ENCODE data around the gene HHATL. TPM values are rescaled to one million over a fixed set of nuclear protein-coding genes. Genes with fewer than 3 reads are reported as not detected.

The HHATL gene
- total RNA-seq, 1 experiment from 2014 or later: not detected

GRCh38 chr3:42649006-42649405 lies 53.6 kb downstream of the HHATL start:
- DNase-seq: no peak
- intact Hi-C loops (cut with micrococcal nuclease; ENCODE audit: unreplicated experiment): no loop called here
- CTCF ChIA-PET: interaction anchor here (1.0 kb wide), 1 partner anchor 101 kb away, joined by 3 read pairs; no protein-coding TSS in a partner anchor
- H3K4me1 Mint-ChIP-seq (ENCODE audit: low read depth, unreplicated experiment): no peaks in the 10 kb centered on the region
- H3K27ac Mint-ChIP-seq (ENCODE audit: unreplicated experiment): no peak overlapping the region
- Histone ChIP-seq H3K4me1 (peaks cover 11% of the 10 kb centered on the region), H3K4me3 (ENCODE audit: low read depth, low read length) (no peak overlapping the region), H3K36me3 (ENCODE audit: control insufficient read depth, insufficient read depth, low read length) (no peaks in the 10 kb centered on the region; the same call in 1 of the 2 replicates), H3K9me3 (no peaks in the 10 kb centered on the region), H3K27me3 (replicated peaks; ENCODE audit: control insufficient read depth, insufficient read depth, low read length) (no peaks in the 10 kb centered on the region)
- no peak for TF ChIP-seq CTCF (IDR thresholded peaks at IDR 0.05; ENCODE audit: insufficient read depth in 1 of 2, low read depth in 1 of 2, low read length in 1 of 2, severe bottlenecking in 1 of 2, unreplicated experiment in 1 of 2)
- BruUV-seq (replicated peaks): no TSS peak
- no peaks in the 10 kb centered on the region for H3K9me3 Mint-ChIP-seq (ENCODE audit: unreplicated experiment)
- peaks cover 72% of the 10 kb centered on the region for H3K36me3 Mint-ChIP-seq (ENCODE audit: insufficient read depth, unreplicated experiment)
- POLR2A ChIA-PET: no interaction called here
- no peak overlapping the region for H3K4me3 Mint-ChIP-seq (ENCODE audit: unreplicated experiment)
- no peaks in the 10 kb centered on the region for H3K27me3 Mint-ChIP-seq (ENCODE audit: insufficient read depth, unreplicated experiment)

- no peaks in the 10 kb centered on the region for H3K9me3 ChIP-seq
- ChIA-PET CTCF (interaction anchor here (1.0 kb wide), 1 partner anchor 102 kb away, joined by 3 read pairs; no protein-coding TSS in a partner anchor), POLR2A (no interaction called here)
- H3K36me3 ChIP-seq (ENCODE audit: control insufficient read depth, insufficient read depth, low read length): peaks cover under 1% of the 10 kb centered on the region; the same call in 1 of the 2 replicates
- Mint-ChIP-seq H3K4me1 (ENCODE audit: low read depth, unreplicated experiment) (no peaks in the 10 kb centered on the region), H3K27ac (ENCODE audit: unreplicated experiment) (no peak overlapping the region), H3K27me3 (ENCODE audit: insufficient read depth, unreplicated experiment) (no peaks in the 10 kb centered on the region), H3K36me3 (ENCODE audit: insufficient read depth, unreplicated experiment) (peaks cover 74% of the 10 kb centered on the region), H3K9me3 (ENCODE audit: unreplicated experiment) (no peaks in the 10 kb centered on the region), H3K4me3 (ENCODE audit: unreplicated experiment) (no peak overlapping the region)
- no peaks in the 10 kb centered on the region for H3K27me3 ChIP-seq (replicated peaks; ENCODE audit: control insufficient read depth, insufficient read depth, low read length)
- H3K4me1 ChIP-seq: peaks cover 4% of the 10 kb centered on the region
- DNase-seq: no peak
- H3K4me3 ChIP-seq (ENCODE audit: low read depth, low read length): no peak overlapping the region
- intact Hi-C loops (cut with micrococcal nuclease; ENCODE audit: unreplicated experiment): no loop called here
- BruUV-seq (replicated peaks): no TSS peak
- no peak for TF ChIP-seq CTCF (IDR thresholded peaks at IDR 0.05; ENCODE audit: insufficient read depth in 1 of 2, low read depth in 1 of 2, low read length in 1 of 2, severe bottlenecking in 1 of 2, unreplicated experiment in 1 of 2)
Measured at GRCh38 chr3:42647821-42648459, 54.7 kb downstream of the HHATL start.

Other genes with a start within 250 kb of the HHATL start
- 3.7 and 3.8 TPM in 2 replicates for gene VIPR1, start 200.2 kb downstream of the HHATL start, total RNA-seq (2022)
- 33.4 and 36.4 TPM in 2 replicates for gene SEC22C, start 120.8 kb downstream of the HHATL start, total RNA-seq (2022)
- gene SS18L2, start 111.9 kb downstream of the HHATL start, total RNA-seq (2022): 37.3 and 38.7 TPM in 2 replicates
- gene NKTR, start 102.1 kb downstream of the HHATL start, total RNA-seq (2022): 66.6 and 67.9 TPM in 2 replicates
- gene ZBTB47, start 49.1 kb downstream of the HHATL start, total RNA-seq (2022): 4.8 and 5.2 TPM in 2 replicates
- not detected in 2 replicates for gene KLHL40, start 17.3 kb downstream of the HHATL start, total RNA-seq (2022)
- 0.82 and 1.4 TPM in 2 replicates for gene CCDC13, start 70.5 kb upstream of the HHATL start, total RNA-seq (2022)
- 108 and 112 TPM in 2 replicates for gene HIGD1A, start 101.7 kb upstream of the HHATL start, total RNA-seq (2022)
- 3.5 and 4.1 TPM in 2 replicates for gene ACKR2, start 106.6 kb upstream of the HHATL start, total RNA-seq (2022)
- gene CYP8B1, start 173.1 kb upstream of the HHATL start, total RNA-seq (2022): not detected in 2 replicates
- gene ZNF662, start 203.3 kb upstream of the HHATL start, total RNA-seq (2022): 10.3 and 13.4 TPM in 2 replicates

All from Caco-2 (cell line).